ENCODE measurements around the gene TMEM17.

Gene TMEM17

DNA sequence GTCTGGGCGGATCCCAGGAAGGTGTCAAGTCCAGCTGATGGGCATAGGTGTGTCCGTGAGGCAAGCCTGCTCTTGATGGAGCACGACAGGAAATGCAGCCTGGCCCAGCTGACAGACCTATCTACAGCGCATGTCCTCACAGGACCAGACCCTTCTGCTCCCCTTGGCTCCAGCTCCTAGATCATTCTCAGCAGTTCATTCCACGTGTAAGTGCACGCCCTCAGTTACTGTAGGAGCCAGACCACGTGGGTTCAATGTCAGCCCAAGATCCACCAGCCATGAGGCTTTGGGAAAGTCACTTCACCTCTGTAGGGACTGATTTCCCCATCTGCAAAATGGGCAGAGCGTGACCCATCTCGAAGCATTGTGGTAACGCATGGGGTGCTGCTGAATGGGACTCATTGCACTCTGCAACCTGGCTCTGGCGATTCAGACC lies 47.8 kb downstream of the TMEM17 start:
- no peak overlapping the region for H3K4me3 ChIP-seq (ENCODE audit: insufficient read depth, low read depth, low read length)

DNA sequence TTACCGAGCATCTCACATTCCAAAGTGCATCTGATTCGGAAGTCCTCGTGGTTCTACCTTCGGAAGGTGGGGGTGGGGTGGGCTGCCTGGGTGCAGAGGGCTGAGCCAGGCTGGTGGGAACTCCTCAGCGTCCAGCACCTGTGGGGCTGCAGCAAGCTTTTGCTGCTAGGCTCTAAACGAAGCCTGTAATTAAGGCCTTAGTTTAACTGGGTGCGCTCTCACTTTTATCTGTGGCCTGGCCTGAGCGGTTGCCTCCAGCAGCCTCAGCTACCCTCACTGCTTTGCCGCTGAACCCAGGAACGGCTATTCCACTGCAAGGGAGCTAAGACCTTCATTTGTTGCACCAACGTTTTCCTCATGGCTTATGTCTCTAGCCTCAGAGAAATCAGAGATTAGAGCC lies 48.4 kb downstream of the TMEM17 start:
- WGBS, 2 experiments = 43 to 44% methylated on average over 11 of the region's 11 CpGs
- no peak overlapping the region for H3K27ac ChIP-seq (ENCODE audit: insufficient read depth, low read depth, low read length, poor library complexity, severe bottlenecking)
- peak overlapping the region; percentile 52 for H3K4me3 ChIP-seq (ENCODE audit: insufficient read depth, low read depth, low read length)
- no peaks in the 10 kb centered on the region for H3K9me3 ChIP-seq (ENCODE audit: control insufficient read depth, low read length)
- no peaks in the 10 kb centered on the region for H3K4me1 ChIP-seq (ENCODE audit: control insufficient read depth, insufficient read depth, low read length)
- H3K36me3 ChIP-seq (ENCODE audit: control insufficient read depth, insufficient read depth, low read length) = no peaks in the 10 kb centered on the region
- H3K27me3 ChIP-seq (ENCODE audit: control insufficient read depth, insufficient read depth, low read length, poor library complexity, severe bottlenecking) = peaks cover 14% of the 10 kb centered on the region

More for the DNA sequence above, 47.8 kb downstream of the TMEM17 start:
- Histone ChIP-seq H3K9me3 (ENCODE audit: control insufficient read depth, low read length) (no peaks in the 10 kb centered on the region), H3K4me1 (ENCODE audit: control insufficient read depth, insufficient read depth, low read length) (no peaks in the 10 kb centered on the region), H3K36me3 (ENCODE audit: control insufficient read depth, insufficient read depth, low read length) (no peaks in the 10 kb centered on the region), H3K27me3 (ENCODE audit: control insufficient read depth, insufficient read depth, low read length, poor library complexity, severe bottlenecking) (peaks cover 14% of the 10 kb centered on the region), H3K27ac (ENCODE audit: insufficient read depth, low read depth, low read length, poor library complexity, severe bottlenecking) (no peak overlapping the region)
- WGBS, 2 experiments = 93 to 94% methylated on average over 11 of the region's 11 CpGs

DNA sequence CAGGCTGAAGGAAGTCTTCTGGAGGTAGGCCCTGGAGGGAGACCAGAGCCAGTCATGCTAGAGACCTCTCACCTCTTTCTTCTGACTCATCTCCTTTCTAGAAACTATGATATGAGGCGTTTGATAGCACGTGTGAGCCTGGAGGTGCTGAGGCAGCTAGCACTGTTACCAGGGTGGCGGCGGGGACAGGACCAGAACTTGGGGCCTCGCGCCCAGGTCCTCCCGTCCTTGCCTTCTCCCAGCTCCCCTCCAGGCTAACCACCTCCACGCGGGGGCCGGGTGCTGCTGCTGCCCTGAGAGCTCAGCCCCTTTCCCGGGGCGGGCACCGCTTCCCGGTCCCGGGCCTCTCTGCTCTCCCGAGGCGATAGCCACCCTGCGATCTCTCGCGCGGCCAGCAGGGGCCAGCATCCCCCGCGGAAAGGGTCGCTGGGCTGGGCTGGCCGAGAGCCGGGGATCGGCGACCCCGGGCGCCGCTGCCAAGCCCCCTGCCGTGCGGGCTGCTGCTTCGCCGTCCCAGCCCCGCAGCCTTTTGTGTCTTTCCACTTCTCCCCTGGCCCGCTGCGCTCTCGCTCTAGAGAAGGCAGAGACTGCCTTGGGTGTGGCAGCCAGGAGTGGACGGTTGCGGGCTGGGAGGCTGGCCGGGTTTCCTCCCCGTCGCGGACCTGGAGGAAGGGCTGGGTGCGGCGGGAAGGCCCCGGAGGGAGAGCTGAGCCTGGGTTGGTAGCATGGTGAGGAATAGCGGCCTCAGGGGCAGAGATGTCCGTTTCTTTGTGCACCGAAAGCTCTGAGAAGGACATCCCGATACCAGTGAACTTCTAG lies 49.1 kb downstream of the TMEM17 start:
- Histone ChIP-seq H3K9me3 (ENCODE audit: control insufficient read depth, low read length) (no peaks in the 10 kb centered on the region), H3K4me3 (ENCODE audit: insufficient read depth, low read depth, low read length) (peak overlapping the region; percentile 52), H3K4me1 (ENCODE audit: control insufficient read depth, insufficient read depth, low read length) (no peaks in the 10 kb centered on the region), H3K36me3 (ENCODE audit: control insufficient read depth, insufficient read depth, low read length) (no peaks in the 10 kb centered on the region), H3K27me3 (ENCODE audit: control insufficient read depth, insufficient read depth, low read length, poor library complexity, severe bottlenecking) (peaks cover 14% of the 10 kb centered on the region), H3K27ac (ENCODE audit: insufficient read depth, low read depth, low read length, poor library complexity, severe bottlenecking) (no peak overlapping the region)
- WGBS, 2 experiments = 8 to 9% methylated on average over 52 of the region's 52 CpGs

- no peaks in the 10 kb centered on the region for H3K4me1 ChIP-seq (ENCODE audit: control insufficient read depth, insufficient read depth, low read length)
- 88 to 90% methylated on average over 6 of the region's 6 CpGs for WGBS, 2 experiments
- H3K9me3 ChIP-seq (ENCODE audit: control insufficient read depth, low read length) = no peaks in the 10 kb centered on the region
- no peak overlapping the region for H3K4me3 ChIP-seq (ENCODE audit: insufficient read depth, low read depth, low read length)
- H3K27ac ChIP-seq (ENCODE audit: insufficient read depth, low read depth, low read length, poor library complexity, severe bottlenecking) = no peak overlapping the region
- H3K27me3 ChIP-seq (ENCODE audit: control insufficient read depth, insufficient read depth, low read length, poor library complexity, severe bottlenecking) = peaks cover 14% of the 10 kb centered on the region
- H3K36me3 ChIP-seq (ENCODE audit: control insufficient read depth, insufficient read depth, low read length) = no peaks in the 10 kb centered on the region
Observed at GRCh38 chr2:62455957-62456692, 49.9 kb downstream of the TMEM17 start.

- Histone ChIP-seq H3K27me3 (ENCODE audit: control insufficient read depth, insufficient read depth, low read length, poor library complexity, severe bottlenecking) (peaks cover 14% of the 10 kb centered on the region), H3K4me3 (ENCODE audit: insufficient read depth, low read depth, low read length) (no peak overlapping the region), H3K36me3 (ENCODE audit: control insufficient read depth, insufficient read depth, low read length) (no peaks in the 10 kb centered on the region), H3K9me3 (ENCODE audit: control insufficient read depth, low read length) (no peaks in the 10 kb centered on the region), H3K27ac (ENCODE audit: insufficient read depth, low read depth, low read length, poor library complexity, severe bottlenecking) (no peak overlapping the region), H3K4me1 (ENCODE audit: control insufficient read depth, insufficient read depth, low read length) (no peaks in the 10 kb centered on the region)
- 66 to 67% methylated on average over 3 of the region's 3 CpGs for WGBS, 2 experiments
Observed at GRCh38 chr2:62453955-62454354, 52.0 kb downstream of the TMEM17 start.

DNA sequence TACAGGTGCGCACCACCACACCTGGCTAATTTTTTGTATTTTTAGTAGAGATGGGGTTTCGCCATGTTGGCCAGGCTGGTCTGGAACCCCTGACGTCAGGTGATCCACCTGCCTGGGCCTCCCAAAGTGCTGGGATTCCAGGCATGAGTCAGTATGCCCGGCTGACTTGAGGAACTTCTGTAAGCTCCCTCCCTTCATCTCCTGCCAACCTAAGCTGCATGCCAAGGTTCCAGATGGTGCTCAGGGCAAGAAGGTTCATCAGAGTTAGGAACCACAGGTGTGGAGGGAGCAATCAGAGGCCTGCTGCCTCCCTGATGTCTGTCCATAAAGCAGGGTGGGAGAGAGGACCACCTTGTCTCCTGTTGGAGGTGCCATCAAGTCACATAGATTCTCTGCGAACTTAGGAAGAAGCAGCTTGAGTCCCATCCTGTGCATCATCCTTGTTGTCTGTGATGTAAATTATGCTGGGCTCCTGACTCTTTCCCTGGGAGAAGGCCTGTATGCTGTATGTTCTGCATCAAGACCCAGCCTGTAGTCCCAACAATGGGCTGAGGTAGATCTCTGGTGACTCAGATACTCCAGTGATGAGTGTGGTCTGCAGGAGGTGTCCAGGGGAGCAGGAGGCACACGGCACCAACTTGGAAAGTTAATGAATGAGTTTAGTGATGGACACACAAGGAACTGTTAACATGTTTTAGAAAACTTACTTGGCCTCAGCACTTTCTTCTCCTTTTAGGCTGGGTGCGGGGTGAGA lies 53.1 kb downstream of the TMEM17 start:
- H3K36me3 ChIP-seq (ENCODE audit: control insufficient read depth, insufficient read depth, low read length) = no peaks in the 10 kb centered on the region

GRCh38 chr2:62450716-62451191 lies 55.2 kb downstream of the TMEM17 start:
- Histone ChIP-seq H3K27ac (ENCODE audit: insufficient read depth, low read depth, low read length, poor library complexity, severe bottlenecking) (no peak overlapping the region), H3K27me3 (ENCODE audit: control insufficient read depth, insufficient read depth, low read length, poor library complexity, severe bottlenecking) (no peaks in the 10 kb centered on the region), H3K36me3 (ENCODE audit: control insufficient read depth, insufficient read depth, low read length) (no peaks in the 10 kb centered on the region), H3K4me1 (ENCODE audit: control insufficient read depth, insufficient read depth, low read length) (no peaks in the 10 kb centered on the region), H3K9me3 (ENCODE audit: control insufficient read depth, low read length) (no peaks in the 10 kb centered on the region), H3K4me3 (ENCODE audit: insufficient read depth, low read depth, low read length) (no peak overlapping the region)
- WGBS, 2 experiments = 92 to 94% methylated on average over 9 of the region's 9 CpGs

More for the DNA sequence above, 53.1 kb downstream of the TMEM17 start:
- peaks cover 12% of the 10 kb centered on the region for H3K27me3 ChIP-seq (ENCODE audit: control insufficient read depth, insufficient read depth, low read length, poor library complexity, severe bottlenecking)
- WGBS, 2 experiments = 88 to 94% methylated on average over 6 to 7 of the region's 7 CpGs
- no peak overlapping the region for H3K27ac ChIP-seq (ENCODE audit: insufficient read depth, low read depth, low read length, poor library complexity, severe bottlenecking)
- no peaks in the 10 kb centered on the region for H3K4me1 ChIP-seq (ENCODE audit: control insufficient read depth, insufficient read depth, low read length)
- H3K9me3 ChIP-seq (ENCODE audit: control insufficient read depth, low read length) = no peaks in the 10 kb centered on the region
- H3K4me3 ChIP-seq (ENCODE audit: insufficient read depth, low read depth, low read length) = no peak overlapping the region

Data from ectodermal cell (in vitro differentiated cells).